Neuronal stem cell (in vitro differentiated cells): ENCODE results near the gene HRAS.

Source experiments
- DNase-seq: peaks from one replicate; pipeline ENCODE4 v3.0.0-alpha.2; 2013; ENCODE audit warnings: low spot score
- H2AFZ ChIP-seq: one replicate; pipeline ENCODE4 v1.6.1; 2013; ENCODE audit warnings: mild to moderate bottlenecking, low read length, inconsistent platforms
- H2AK5ac ChIP-seq: 2 replicates; pipeline ENCODE4 v1.6.1; 2013; ENCODE audit warnings: low read depth, mild to moderate bottlenecking, inconsistent platforms, low read length, moderate library complexity, mixed read lengths
- H2BK120ac ChIP-seq: 2 replicates; pipeline ENCODE4 v1.6.1; 2013; ENCODE audit warnings: low read depth, mild to moderate bottlenecking, inconsistent platforms, low read length, moderate library complexity, mixed read lengths
- H2BK12ac ChIP-seq: one replicate; pipeline ENCODE4 v1.6.1; 2013; ENCODE audit warnings: low read length, inconsistent platforms
- H2BK15ac ChIP-seq: 2 replicates; pipeline ENCODE4 v1.6.1; 2013; ENCODE audit warnings: mild to moderate bottlenecking, low read length, inconsistent platforms, mixed read lengths
- H2BK5ac ChIP-seq: one replicate; pipeline ENCODE4 v1.6.1; 2013; ENCODE audit warnings: inconsistent platforms, mild to moderate bottlenecking, low read length, moderate library complexity
- H3K14ac ChIP-seq: one replicate; pipeline ENCODE4 v1.6.1; 2013; ENCODE audit warnings: low read length, inconsistent platforms
- H3K18ac ChIP-seq: 2 replicates; pipeline ENCODE4 v1.6.1; 2013; ENCODE audit warnings: low read length, inconsistent platforms
- H3K23ac ChIP-seq: 2 replicates; pipeline ENCODE4 v1.6.1; 2013; ENCODE audit warnings: low read depth, mild to moderate bottlenecking, mixed read lengths, low read length, inconsistent platforms; ENCODE audit not compliant: poor library complexity
- H3K27ac ChIP-seq: replicated peaks from 3 replicates; pipeline ENCODE4 v1.5.1; 2013; ENCODE audit warnings: low read length, inconsistent platforms
- H3K27me3 ChIP-seq, 3 experiments: 2 replicates each; pipeline ENCODE4 v1.6.1; 2013; ENCODE audit warnings: low read length in 3 of 3, mild to moderate bottlenecking in 2 of 3, inconsistent platforms in 1 of 3, low read depth in 1 of 3, mixed read lengths in 1 of 3, moderate library complexity in 1 of 3; ENCODE audit not compliant: control insufficient read depth in 3 of 3, insufficient read depth in 3 of 3
- H3K36me3 ChIP-seq, 2 donors: replicated peaks in 1 of 2; 2 replicates each; pipeline ENCODE4 v1.6.1; 2013; ENCODE audit warnings: low read length in 2 of 2; ENCODE audit not compliant: control insufficient read depth in 2 of 2, insufficient read depth in 2 of 2
- H3K4ac ChIP-seq: 2 replicates; pipeline ENCODE4 v1.6.1; 2013; ENCODE audit warnings: inconsistent platforms, mild to moderate bottlenecking, low read length, moderate library complexity
- H3K4me1 ChIP-seq, 2 donors: 1 replicate in 1 of 2; 2 replicates in 1 of 2; pipeline ENCODE4 v1.6.1; 2013; ENCODE audit warnings: low read length in 2 of 2, low read depth in 1 of 2; ENCODE audit not compliant: control insufficient read depth in 2 of 2, insufficient read depth in 1 of 2
- H3K4me2 ChIP-seq: one replicate; pipeline ENCODE4 v1.6.1; 2013; ENCODE audit warnings: mild to moderate bottlenecking, low read length, inconsistent platforms; ENCODE audit not compliant: insufficient read depth, poor library complexity, severe bottlenecking
- H3K4me3 ChIP-seq, 2 donors: 2 replicates each; pipeline ENCODE4 v1.5.1; 2013; ENCODE audit warnings: low read length in 2 of 2, mild to moderate bottlenecking in 2 of 2, inconsistent platforms in 1 of 2, moderate library complexity in 1 of 2
- H3K79me1 ChIP-seq: one replicate; pipeline ENCODE4 v1.6.1; 2013; ENCODE audit warnings: low read depth, mild to moderate bottlenecking, inconsistent platforms, low read length, moderate library complexity
- H3K9ac ChIP-seq: one replicate; pipeline ENCODE4 v1.6.1; 2013; ENCODE audit warnings: mild to moderate bottlenecking, low read depth, low read length, inconsistent platforms; ENCODE audit not compliant: poor library complexity
- H3K9me3 ChIP-seq, 2 donors: replicated peaks in 1 of 2; 2 replicates each; pipeline versions ENCODE3 to v1.6.1; 2013; ENCODE audit warnings: low read length in 2 of 2, mild to moderate bottlenecking in 2 of 2, inconsistent platforms in 1 of 2, low read depth in 1 of 2, mixed read lengths in 1 of 2, moderate library complexity in 1 of 2; ENCODE audit not compliant: control insufficient read depth in 2 of 2, insufficient read depth in 1 of 2
- H4K8ac ChIP-seq: one replicate; pipeline ENCODE4 v1.6.1; 2013; ENCODE audit warnings: low read depth, mild to moderate bottlenecking, inconsistent platforms, low read length, moderate library complexity
- H4K91ac ChIP-seq: one replicate; pipeline ENCODE4 v1.6.1; 2013; ENCODE audit warnings: low read length, low read depth, mild to moderate bottlenecking, inconsistent platforms; ENCODE audit not compliant: poor library complexity
- WGBS, 2 donors: extraction: QIAGEN DNeasy Blood & Tissue Kit; methylation state at CpG; one replicate each; pipeline ENCODE4 v1.1.7; 2013; ENCODE audit warnings: missing lambda C conversion rate in 2 of 2, mixed read lengths in 1 of 2; ENCODE audit not compliant: insufficient read length in 2 of 2, insufficient replicate concordance in 1 of 2; ENCODE audit errors: extremely low coverage in 2 of 2; 5-methylcytosine and 5-hydroxymethylcytosine counted together
- small RNA-seq: library from polyadenylated mRNA; stranded (forward); fragments of <200 nt; extraction: miRNeasy Mini kit (QIAGEN cat#:217004); gene quantifications from one replicate; pipeline ENCODE3, GENCODE V24; 2013; ENCODE audit not compliant: insufficient read depth

The HRAS gene

GRCh38 chr11:484616-485015 lies 50.8 kb downstream of the HRAS start:
- no peak overlapping the region for H2BK15ac ChIP-seq
- no peak overlapping the region for H3K23ac ChIP-seq
- H3K36me3 ChIP-seq = peaks cover 2 to 6% of the 10 kb centered on the region in 2 donors
- H2AK5ac ChIP-seq = no peak overlapping the region
- peaks cover 0 to 3% of the 10 kb centered on the region in 2 donors for H3K9me3 ChIP-seq
- no peaks in the 10 kb centered on the region for H3K27me3 ChIP-seq
- no peak overlapping the region for H2BK12ac ChIP-seq
- no peak overlapping the region for H2AFZ ChIP-seq
- H3K4me3 ChIP-seq = peak overlapping the region in 1 of 2 donors; percentile 66
- no peak overlapping the region for H4K8ac ChIP-seq
- peaks cover 19% of the 10 kb centered on the region for H3K79me1 ChIP-seq
- H3K9ac ChIP-seq = no peak overlapping the region
- no peak overlapping the region for H3K4ac ChIP-seq
- H3K4me1 ChIP-seq = no peaks in the 10 kb centered on the region
- H3K18ac ChIP-seq = no peak overlapping the region
- peak overlapping the region; percentile 31 for H3K14ac ChIP-seq
- no peak for DNase-seq
- H2BK5ac ChIP-seq = no peak overlapping the region
- no CpG with 5 or more reads among the region's 38 CpGs for WGBS, 2 donors
- H2BK120ac ChIP-seq = no peak overlapping the region
- no peak overlapping the region for H3K27ac ChIP-seq
- no peak overlapping the region for H3K4me2 ChIP-seq
- peak overlapping the region; percentile 85 for H4K91ac ChIP-seq

Small RNA genes within 50 kb of the gene (small RNA-seq; reads per million reads assigned to genes)
- gene MIR210 = 1,307 reads per million, percentile 99 among the genes with 10 or more reads in this experiment
